ENCODE results near the gene LUC7L2.
"Not testable (repeated sequence)": the region's sequence is repeated elsewhere in the genome, so short reads cannot be mapped to it uniquely, and the experiment has no call there.

LUC7L2 gene

GRCh38 chr7:139397192-139397591 lies 37.5 kb downstream of the LUC7L2 start:
- no peak for DNase-seq

DNA sequence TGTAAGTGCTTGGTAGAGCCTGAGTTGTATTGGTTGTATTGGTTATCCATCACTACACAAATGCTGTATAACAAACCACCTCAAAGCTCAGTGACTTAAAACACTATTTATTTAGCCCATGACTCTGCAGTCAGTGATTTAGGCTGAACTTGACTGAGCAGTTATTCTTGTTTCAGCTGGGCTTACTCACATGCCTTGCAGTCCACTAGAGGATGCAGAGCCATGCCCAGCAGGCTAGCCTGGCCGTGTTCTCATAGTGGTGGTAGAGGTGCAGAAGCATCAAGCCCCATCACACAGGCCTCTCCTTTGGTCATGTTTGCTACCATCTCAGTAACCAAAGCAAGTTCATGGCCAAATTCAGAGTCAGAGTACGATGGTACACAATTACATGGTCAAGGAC lies 43.9 kb downstream of the LUC7L2 start:
- no peak for DNase-seq

DNA sequence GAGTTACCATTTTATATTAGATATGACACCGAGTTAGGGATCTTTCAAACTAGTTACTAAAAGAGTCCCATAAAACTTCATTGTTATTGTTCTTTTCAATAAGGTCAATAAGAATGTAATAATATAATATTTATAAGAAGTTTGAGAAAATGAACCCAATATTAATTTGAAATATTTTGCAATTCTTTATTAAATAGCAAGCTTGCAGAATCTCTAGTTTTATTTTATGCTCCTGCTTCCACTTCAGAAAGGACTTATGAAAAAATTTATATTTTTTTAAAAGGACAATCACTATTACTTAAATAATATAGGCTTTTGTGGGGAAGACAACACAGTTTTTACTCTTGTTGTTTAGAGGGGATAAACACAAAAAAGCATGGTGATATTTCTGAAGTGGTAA lies 47.9 kb downstream of the LUC7L2 start:
- DNase-seq: no peak

GRCh38 chr7:139414743-139415402 lies 55.2 kb downstream of the LUC7L2 start:
- DNase-seq: not testable (repeated sequence)

DNA sequence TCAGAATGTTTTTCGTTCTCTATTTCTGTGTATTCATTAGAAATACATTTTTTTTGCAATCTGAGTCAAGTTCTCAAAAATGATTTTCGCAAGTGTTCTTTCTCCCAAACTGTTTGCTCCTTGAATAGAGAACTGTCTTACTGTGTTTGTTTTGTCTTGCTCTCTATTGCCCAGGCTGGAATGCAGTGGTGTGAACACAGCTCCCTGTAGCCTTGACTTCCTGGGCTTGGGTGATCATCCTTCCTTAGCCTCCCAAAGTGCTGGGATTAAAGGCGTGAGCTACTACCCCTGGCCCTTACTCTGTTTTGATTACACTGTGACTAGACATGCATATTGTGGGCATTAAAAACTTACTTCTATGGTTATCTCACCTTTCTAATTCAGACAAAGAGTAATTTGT lies 56.7 kb downstream of the LUC7L2 start:
- no peak for DNase-seq

DNA sequence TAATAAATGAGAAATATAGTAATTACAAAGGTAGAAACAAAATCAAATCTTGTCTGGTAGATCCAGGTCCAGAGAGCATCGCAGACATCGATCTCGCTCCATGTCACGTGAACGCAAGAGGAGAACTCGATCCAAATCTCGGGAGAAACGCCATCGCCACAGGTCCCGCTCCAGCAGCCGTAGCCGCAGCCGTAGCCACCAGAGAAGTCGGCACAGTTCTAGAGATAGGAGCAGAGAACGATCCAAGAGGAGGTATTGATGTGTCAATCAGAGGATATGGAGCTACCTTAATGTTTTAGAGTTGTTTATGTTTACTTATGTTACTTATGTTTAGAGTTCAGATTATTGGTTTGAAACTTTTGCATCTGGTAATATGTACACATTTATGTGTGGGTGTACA lies 57.8 kb downstream of the LUC7L2 start:
- DNase-seq: no peak

DNA sequence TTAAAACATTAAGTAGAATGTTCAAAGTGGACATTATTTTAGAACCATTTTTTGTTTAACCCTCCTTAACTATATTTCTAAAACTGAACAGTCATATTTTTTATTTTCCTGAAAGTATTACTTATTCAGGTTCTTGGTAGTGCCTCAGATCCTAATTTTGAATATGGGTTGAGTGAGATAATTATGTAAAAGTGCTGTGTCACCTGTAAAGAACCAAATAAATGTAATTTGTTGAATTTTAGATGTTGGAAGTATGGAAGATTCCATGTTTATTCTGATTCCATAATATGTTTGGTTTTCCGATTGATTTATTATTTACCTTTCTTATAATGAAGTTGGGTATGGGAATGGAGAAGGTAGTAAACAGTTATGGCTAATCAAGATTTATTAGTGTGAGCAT lies 61.4 kb downstream of the LUC7L2 start:
- no peak for DNase-seq

- no peak for DNase-seq
These were observed 62.4 kb downstream of the LUC7L2 start for GRCh38 chr7:139422126-139422525.

GRCh38 chr7:139423091-139423490 lies 63.4 kb downstream of the LUC7L2 start:
- DNase-seq: no peak

- DNase-seq: no peak
These were observed 64.3 kb downstream of the LUC7L2 start for GRCh38 chr7:139424004-139424403.

- not testable (repeated sequence) for DNase-seq
These were observed 66.0 kb downstream of the LUC7L2 start for GRCh38 chr7:139425701-139426100.

GRCh38 chr7:139426258-139427028 lies 66.7 kb downstream of the LUC7L2 start:
- no peak for DNase-seq

DNA sequence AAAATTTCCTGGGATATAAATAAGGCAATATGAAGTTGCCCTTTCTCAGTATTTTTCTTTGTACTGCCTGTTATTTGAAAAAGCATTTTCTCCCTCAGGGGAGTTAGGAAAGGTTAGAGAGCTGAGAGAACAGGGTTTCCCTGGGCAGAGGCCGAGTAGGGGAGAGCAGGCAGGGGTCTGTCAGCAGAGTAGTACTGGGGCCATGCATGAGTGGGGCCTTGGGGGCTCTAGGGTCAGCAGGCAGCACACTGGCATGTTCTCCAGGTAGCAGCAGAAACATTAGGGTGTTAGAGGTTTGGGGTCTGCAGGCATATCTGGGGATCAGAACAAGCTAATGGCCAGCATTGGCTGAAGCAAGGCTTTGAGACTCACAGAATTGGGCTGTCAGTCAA lies 67.3 kb downstream of the LUC7L2 start:
- DNase-seq: no peak

- DNase-seq: no peak
These were observed 68.1 kb downstream of the LUC7L2 start for GRCh38 chr7:139427788-139428187.

- DNase-seq: not testable (repeated sequence)
These were observed 70.0 kb downstream of the LUC7L2 start for GRCh38 chr7:139429735-139430134.

DNA sequence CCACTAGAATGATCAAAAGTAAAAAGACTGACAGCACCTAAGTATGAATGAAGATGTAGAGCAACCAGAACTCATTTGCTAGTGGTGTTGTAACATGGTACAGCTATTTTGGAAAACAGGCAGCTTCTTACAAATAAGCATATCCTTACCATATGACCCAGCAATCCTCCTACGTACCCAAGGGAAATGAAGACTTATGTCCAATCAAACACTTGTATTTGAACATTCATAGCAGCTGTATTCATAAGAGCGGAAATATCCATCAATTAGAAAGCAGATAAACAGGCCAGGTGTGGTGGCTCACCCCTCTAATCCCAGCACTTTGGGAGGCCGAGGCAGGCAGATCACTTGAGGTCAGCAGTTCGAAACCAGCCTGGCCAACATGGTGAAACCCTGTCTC lies 70.7 kb downstream of the LUC7L2 start:
- no peak for DNase-seq

DNA sequence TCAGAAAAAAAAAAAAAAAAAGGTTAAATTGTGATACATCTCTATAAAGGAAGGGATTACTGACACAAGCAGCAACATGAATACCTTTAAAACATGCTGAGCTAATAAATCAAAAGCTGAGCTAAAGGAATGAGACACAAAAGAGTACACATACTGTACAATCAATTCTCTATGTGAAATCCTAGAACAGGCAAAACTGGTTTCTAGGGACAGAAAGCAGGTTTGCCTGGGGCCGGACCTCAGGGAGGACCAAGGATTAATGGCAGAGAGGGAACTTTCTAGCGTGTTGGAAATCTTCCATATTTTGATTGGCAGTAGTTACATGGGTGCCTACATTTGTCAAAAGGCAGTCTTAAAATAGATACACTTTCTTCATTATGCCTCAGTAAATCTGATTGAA lies 71.3 kb downstream of the LUC7L2 start:
- no peak for DNase-seq

DNA sequence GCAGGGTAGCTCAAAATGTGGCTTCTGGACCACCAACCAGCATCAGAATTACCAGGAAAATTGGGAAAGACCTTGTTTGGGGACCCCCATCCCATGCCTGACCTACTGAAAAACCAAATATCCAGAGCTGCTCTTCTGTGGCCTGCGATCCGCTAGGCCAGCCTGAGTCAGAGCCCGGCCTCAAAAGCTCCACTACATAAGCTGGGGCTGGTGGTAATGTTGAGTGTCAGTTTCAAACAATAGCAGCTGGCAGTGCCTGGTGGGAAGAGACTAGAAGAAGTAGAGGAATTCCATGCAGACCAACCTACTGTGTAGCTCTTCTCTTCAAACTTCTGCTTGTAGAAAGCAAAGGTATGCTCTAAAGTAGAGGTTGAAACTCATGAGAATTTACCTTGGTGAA lies 71.8 kb downstream of the LUC7L2 start:
- DNase-seq: no peak

DNA sequence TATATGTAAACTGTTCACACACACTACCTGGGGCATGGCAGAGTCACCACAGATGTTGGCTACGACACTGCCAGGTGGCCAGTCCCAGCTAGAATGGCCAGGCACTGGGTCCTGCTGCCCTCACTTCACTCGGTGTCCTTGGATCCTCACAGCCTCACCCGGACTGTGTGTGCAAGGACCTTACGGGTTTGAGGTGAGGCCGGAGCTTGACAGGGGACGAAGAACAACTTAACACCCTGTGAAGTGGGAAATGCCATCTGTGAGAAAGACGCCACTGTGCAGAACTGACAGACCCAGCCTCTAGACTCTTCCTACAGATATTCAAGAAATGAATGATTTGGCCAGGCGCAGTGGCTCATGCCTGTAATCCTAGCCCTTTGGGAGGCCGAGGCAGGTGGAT lies 77.1 kb downstream of the LUC7L2 start:
- no peak for DNase-seq

- no peak for DNase-seq
These were observed 79.7 kb downstream of the LUC7L2 start for GRCh38 chr7:139439375-139439774.

- DNase-seq: no peak
These were observed 82.3 kb downstream of the LUC7L2 start for GRCh38 chr7:139441961-139442360.

GRCh38 chr7:139446051-139446890 lies 86.6 kb downstream of the LUC7L2 start:
- no peak for DNase-seq

- no peak for DNase-seq
These were observed 91.2 kb downstream of the LUC7L2 start for GRCh38 chr7:139450851-139451250.

DNA sequence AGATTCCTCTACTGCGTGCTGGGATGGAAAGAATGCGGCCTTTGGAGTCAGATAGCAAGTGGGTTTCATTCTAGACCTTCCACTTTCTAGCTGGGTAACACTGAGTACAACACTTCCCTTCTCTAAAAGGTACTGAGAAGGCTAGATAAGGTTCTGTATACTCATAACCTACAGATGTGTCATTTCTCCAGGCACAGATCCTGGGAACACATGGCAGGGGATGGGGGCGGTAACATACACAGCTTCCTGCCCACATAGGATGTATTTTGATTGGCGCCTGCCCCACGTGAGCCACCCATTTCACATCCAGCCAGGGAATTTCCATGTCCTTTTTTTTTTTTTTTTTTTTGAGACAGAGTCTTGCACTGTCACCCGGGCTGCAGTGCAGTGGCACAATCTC lies 91.9 kb downstream of the LUC7L2 start:
- no peak for DNase-seq
